Left lung (tissue), 10 donors: ENCODE measurements around the gene SLC5A6. TPM values are rescaled to one million over a fixed set of nuclear protein-coding genes. Genes with fewer than 3 reads are reported as not detected.
A peak's percentile ranks its signal among the peaks of the same experiment; 100 is the strongest.

Source experiments
- ATAC-seq: fragments of 200-7000 bp; cut with Tn5 transposase; one replicate; pipeline ENCODE4 v1.9.1; 2020; ENCODE audit warnings: moderate library complexity
- DNase-seq, 4 donors: peaks; one replicate each; pipeline ENCODE4 v3.0.0-alpha.2; 2013 to 2020
- H3K27ac ChIP-seq, 2 donors: fragments of 200-600 bp; sonication (generic) in 1 of 2; one replicate each; pipeline versions ENCODE4 v1.5.0 to v1.8.0; 2020 to 2021
- H3K27me3 ChIP-seq, 2 donors: fragments of 200-600 bp; sonication (generic) in 1 of 2; one replicate each; pipeline versions ENCODE4 v1.5.0 to v1.8.0; 2020 to 2021
- H3K36me3 ChIP-seq, 2 donors: fragments of 200-600 bp; sonication (generic) in 1 of 2; one replicate each; pipeline versions ENCODE4 v1.5.0 to v1.8.0; 2020 to 2021
- H3K4me1 ChIP-seq, 2 donors: fragments of 200-600 bp; one replicate each; pipeline ENCODE4 v1.8.0; 2021
- H3K4me3 ChIP-seq, 2 donors: fragments of 200-600 bp; sonication (generic) in 1 of 2; one replicate each; pipeline versions ENCODE4 v1.5.0 to v1.8.0; 2020 to 2021; ENCODE audit warnings: mild to moderate bottlenecking in 1 of 2
- H3K9me3 ChIP-seq, 2 donors: fragments of 200-600 bp; sonication (generic) in 1 of 2; one replicate each; pipeline versions ENCODE4 v1.5.0 to v1.8.0; 2020 to 2021
- intact Hi-C, 2 donors: fragments of 100-400 bp; cut with DNase I; formaldehyde crosslinking; loops; one replicate each; pipeline versions ENCODE4 v1.11.2 to v1.14.2; 2022
- polyA plus RNA-seq, 6 donors: library from polyadenylated mRNA; unstranded; fragments of 120-200 nt; gene quantifications; one replicate each; pipeline ENCODE4 v1.2.1, GENCODE V29; 2013; ENCODE audit not compliant: insufficient read length in 6 of 6
- total RNA-seq, 2 donors: library from RNA; stranded (reverse); fragmentation: NEBNext Ultra II Directional; extraction: Animal tissue kit (Norgen Biotek cat#: 25700); gene quantifications; one replicate each; pipeline ENCODE4 v1.2.1, GENCODE V29; 2021
- TF ChIP-seq, protein P1 (sequence below), 2 donors: fragments of 200-600 bp; sonication (generic) in 1 of 2; IDR thresholded peaks; one replicate each; pipeline versions ENCODE4 v1.5.0 to v1.8.0; 2021; ENCODE audit warnings: antibody characterized with exemption in 2 of 2
- donor health status: DM: no; HTN: yes; CAD: no.
- donor health status: DM: no; HTN: no; CAD: no.

Gene SLC5A6
- total and polyA plus RNA-seq, 8 donors: 24.1 to 47.2 (median 31.7) TPM

DNA sequence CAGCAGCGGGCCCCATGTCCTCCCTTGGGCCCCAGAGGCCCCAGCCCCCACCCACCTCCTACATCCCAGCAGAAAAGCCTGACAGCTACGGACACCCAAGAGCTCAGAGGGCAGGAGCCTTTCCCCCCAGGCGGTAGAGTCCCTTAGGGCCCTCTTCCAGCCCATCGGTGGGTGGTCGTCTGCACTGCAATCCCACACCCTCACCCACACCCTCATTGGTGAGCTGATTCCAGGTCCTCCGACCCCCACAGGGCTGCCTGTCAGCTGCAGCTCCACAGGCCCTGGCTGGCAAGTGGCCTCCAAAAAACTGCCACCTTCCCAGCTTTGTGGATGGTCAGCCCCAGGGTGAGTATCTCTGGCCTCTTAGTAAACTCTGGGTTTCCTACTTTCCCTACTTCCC is 52.8 kb downstream of the SLC5A6 start:
- Histone ChIP-seq H3K27ac (no peak overlapping the region), H3K4me3 (no peak overlapping the region), H3K4me1 (no peaks in the 10 kb centered on the region), H3K9me3 (no peaks in the 10 kb centered on the region), H3K27me3 (no peaks in the 10 kb centered on the region), H3K36me3 (no peaks in the 10 kb centered on the region)
- ATAC-seq (no peak), DNase-seq (no peak)
- TF ChIP-seq, protein P1, sequence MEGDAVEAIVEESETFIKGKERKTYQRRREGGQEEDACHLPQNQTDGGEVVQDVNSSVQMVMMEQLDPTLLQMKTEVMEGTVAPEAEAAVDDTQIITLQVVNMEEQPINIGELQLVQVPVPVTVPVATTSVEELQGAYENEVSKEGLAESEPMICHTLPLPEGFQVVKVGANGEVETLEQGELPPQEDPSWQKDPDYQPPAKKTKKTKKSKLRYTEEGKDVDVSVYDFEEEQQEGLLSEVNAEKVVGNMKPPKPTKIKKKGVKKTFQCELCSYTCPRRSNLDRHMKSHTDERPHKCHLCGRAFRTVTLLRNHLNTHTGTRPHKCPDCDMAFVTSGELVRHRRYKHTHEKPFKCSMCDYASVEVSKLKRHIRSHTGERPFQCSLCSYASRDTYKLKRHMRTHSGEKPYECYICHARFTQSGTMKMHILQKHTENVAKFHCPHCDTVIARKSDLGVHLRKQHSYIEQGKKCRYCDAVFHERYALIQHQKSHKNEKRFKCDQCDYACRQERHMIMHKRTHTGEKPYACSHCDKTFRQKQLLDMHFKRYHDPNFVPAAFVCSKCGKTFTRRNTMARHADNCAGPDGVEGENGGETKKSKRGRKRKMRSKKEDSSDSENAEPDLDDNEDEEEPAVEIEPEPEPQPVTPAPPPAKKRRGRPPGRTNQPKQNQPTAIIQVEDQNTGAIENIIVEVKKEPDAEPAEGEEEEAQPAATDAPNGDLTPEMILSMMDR (IDR thresholded peaks at IDR 0.05): no peak
- intact Hi-C loops: no loop called here

DNA sequence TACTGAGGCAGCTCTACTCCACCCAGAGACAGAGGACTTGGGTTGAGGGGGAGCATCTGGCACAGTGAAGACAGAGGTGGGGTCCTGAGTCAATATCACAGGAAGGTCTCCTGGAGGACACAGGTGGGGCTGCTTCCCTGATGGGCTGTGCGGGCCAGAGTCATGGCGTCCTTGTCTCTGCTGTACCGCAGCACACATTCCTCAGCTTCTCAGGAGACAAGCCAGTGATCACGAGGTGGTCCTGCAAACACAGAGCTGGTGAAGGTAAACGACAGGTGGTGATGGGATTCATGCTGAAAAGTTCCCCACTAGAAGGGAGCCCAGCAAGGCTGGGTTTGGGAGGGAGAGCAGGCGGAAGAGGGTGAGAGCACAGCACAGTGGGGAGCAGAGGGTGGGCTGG is 53.6 kb downstream of the SLC5A6 start:
- no peak for ATAC-seq

DNA sequence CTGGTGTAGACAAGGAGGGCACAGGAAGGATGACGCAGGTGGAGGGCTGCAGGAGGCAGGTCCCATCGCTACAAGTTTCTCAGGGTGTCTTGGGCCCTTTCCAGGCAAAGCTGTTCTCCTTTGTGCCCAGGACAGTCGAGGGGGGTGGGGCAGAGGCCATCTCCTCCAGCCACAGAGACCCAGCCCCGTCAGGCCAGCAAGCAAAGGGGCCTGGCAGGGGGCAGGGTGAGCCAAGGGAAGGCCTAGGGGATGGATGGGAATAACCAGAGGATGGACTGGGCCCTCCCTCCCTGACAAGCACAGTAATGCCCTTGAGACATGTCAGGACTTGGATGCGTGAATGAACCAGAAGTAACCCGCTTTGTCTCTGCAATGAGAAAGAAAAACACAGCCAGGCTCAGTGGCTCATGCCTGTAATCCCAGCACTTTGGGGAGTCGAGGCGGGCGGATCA is 57.0 kb downstream of the SLC5A6 start:
- Histone ChIP-seq H3K4me1 (no peaks in the 10 kb centered on the region), H3K4me3 (no peak overlapping the region), H3K36me3 (no peaks in the 10 kb centered on the region), H3K27ac (no peak overlapping the region), H3K27me3 (no peaks in the 10 kb centered on the region), H3K9me3 (no peaks in the 10 kb centered on the region)
- DNase-seq (no peak), ATAC-seq (no peak)
- intact Hi-C loops: no loop called here
- TF ChIP-seq, protein P1 (IDR thresholded peaks at IDR 0.05): no peak

More for the DNA sequence above, 53.6 kb downstream of the SLC5A6 start:
- Histone ChIP-seq H3K27me3 (no peaks in the 10 kb centered on the region), H3K4me3 (no peak overlapping the region), H3K36me3 (no peaks in the 10 kb centered on the region), H3K4me1 (no peaks in the 10 kb centered on the region), H3K9me3 (no peaks in the 10 kb centered on the region), H3K27ac (no peak overlapping the region)
- no peak for DNase-seq
- TF ChIP-seq, protein P1 (IDR thresholded peaks at IDR 0.05): no peak
- intact Hi-C loops: no loop called here

DNA sequence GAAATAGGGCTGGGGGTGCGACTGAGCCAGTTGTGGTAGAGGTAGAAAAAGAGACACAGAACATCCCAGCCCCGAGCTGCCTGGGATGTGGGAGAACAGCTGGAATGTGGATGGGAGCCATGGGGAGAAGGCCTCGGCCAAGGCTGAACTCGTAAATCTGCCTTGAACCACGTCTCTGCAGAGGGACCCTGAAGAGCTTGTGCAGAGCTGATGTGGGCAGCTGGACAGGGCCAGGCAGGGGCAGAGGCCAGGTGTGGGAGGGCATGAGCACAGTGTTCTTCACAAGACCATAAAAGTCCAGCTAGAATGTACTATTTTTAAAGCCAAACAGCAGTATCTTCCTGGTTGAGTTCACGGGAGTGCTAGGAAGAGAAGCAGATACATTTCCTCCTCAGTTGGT is 57.6 kb downstream of the SLC5A6 start:
- no peak for DNase-seq
- no peaks in the 10 kb centered on the region for H3K9me3 ChIP-seq
- H3K4me3 ChIP-seq: no peak overlapping the region
- ATAC-seq: no peak
- intact Hi-C loops: no loop called here
- H3K4me1 ChIP-seq: no peaks in the 10 kb centered on the region
- TF ChIP-seq, protein P1 (IDR thresholded peaks at IDR 0.05): no peak
- no peak overlapping the region for H3K27ac ChIP-seq
- H3K27me3 ChIP-seq: no peaks in the 10 kb centered on the region
- no peaks in the 10 kb centered on the region for H3K36me3 ChIP-seq

- ATAC-seq: no peak
- Histone ChIP-seq H3K4me3 (no peak overlapping the region), H3K4me1 (no peaks in the 10 kb centered on the region), H3K27me3 (no peaks in the 10 kb centered on the region), H3K27ac (no peak overlapping the region), H3K9me3 (no peaks in the 10 kb centered on the region), H3K36me3 (no peaks in the 10 kb centered on the region)
- TF ChIP-seq, protein P1 (IDR thresholded peaks at IDR 0.05): no peak
- peak in 1 of 4 donors; percentile 15 for DNase-seq
- intact Hi-C loops: no loop called here
These were observed 59.1 kb downstream of the SLC5A6 start for GRCh38 chr2:27152796-27153464.
